GM21619 (cell line): Measurements from ENCODE around the gene VARS1.
"Not testable (repeated sequence)": the region's sequence is repeated elsewhere in the genome, so short reads cannot be mapped to it uniquely, and the experiment has no call there.

Source experiments
- ATAC-seq: cut with Tn5 transposase; IDR thresholded peaks from one replicate; pipeline ENCODE4 v1.9.1; 2021; ENCODE audit not compliant: unreplicated experiment

VARS1 gene

GRCh38 chr6:31822036-31822821 is 26.7 kb upstream of the VARS1 start:
- peak; percentile 34 for ATAC-seq

GRCh38 chr6:31821301-31822035 is 25.9 kb upstream of the VARS1 start:
- peak; percentile 27 for ATAC-seq

GRCh38 chr6:31820399-31820798 is 24.8 kb upstream of the VARS1 start:
- not testable (repeated sequence) for ATAC-seq

GRCh38 chr6:31819871-31820299 is 24.3 kb upstream of the VARS1 start:
- ATAC-seq: no peak

GRCh38 chr6:31817929-31818511 is 22.5 kb upstream of the VARS1 start:
- ATAC-seq: not testable (repeated sequence)

- ATAC-seq: not testable (repeated sequence)
Measured at GRCh38 chr6:31817133-31817928, 21.8 kb upstream of the VARS1 start.

GRCh38 chr6:31815025-31815838 is 19.7 kb upstream of the VARS1 start, which contains the start of the genes HSPA1A and HSPA1L:
TSS of gene HSPA1A (plus strand) at chr6:31815543. CDS start at chr6:31815757, 214 bp downstream.
TSS of gene HSPA1L (minus strand) at chr6:31815283. CDS start at chr6:31811972, 3,311 bp downstream.
- peak; percentile 29 for ATAC-seq

- peak; percentile 24 for ATAC-seq
Measured at GRCh38 chr6:31814677-31815024, 19.1 kb upstream of the VARS1 start.

GRCh38 chr6:31813465-31813849 is 17.9 kb upstream of the VARS1 start:
- no peak for ATAC-seq

- no peak for ATAC-seq
Measured at GRCh38 chr6:31811645-31812044, 16.1 kb upstream of the VARS1 start.

GRCh38 chr6:31808599-31808998 is 13.0 kb upstream of the VARS1 start:
- ATAC-seq: not testable (repeated sequence)

GRCh38 chr6:31806470-31807272 is 11.1 kb upstream of the VARS1 start, which contains the start of gene LSM2:
TSS of gene LSM2 (minus strand) at chr6:31806966. CDS start at chr6:31806757, 209 bp downstream.
- peak; percentile 77 for ATAC-seq

- ATAC-seq: peak; percentile 20
Measured at GRCh38 chr6:31805939-31806469, 10.5 kb upstream of the VARS1 start.

- not testable (repeated sequence) for ATAC-seq
Measured at GRCh38 chr6:31801031-31801927, 5.7 kb upstream of the VARS1 start.

GRCh38 chr6:31799781-31800180 is 4.2 kb upstream of the VARS1 start:
- ATAC-seq: no peak

GRCh38 chr6:31797588-31797987 is 2.0 kb upstream of the VARS1 start:
- no peak for ATAC-seq

- no peak for ATAC-seq
Measured at GRCh38 chr6:31796993-31797385, 1.4 kb upstream of the VARS1 start.
